ENCODE data around the gene LCT.
"Not testable (repeated sequence)": the region's sequence is repeated elsewhere in the genome, so short reads cannot be mapped to it uniquely, and the experiment has no call there.

The LCT gene

DNA sequence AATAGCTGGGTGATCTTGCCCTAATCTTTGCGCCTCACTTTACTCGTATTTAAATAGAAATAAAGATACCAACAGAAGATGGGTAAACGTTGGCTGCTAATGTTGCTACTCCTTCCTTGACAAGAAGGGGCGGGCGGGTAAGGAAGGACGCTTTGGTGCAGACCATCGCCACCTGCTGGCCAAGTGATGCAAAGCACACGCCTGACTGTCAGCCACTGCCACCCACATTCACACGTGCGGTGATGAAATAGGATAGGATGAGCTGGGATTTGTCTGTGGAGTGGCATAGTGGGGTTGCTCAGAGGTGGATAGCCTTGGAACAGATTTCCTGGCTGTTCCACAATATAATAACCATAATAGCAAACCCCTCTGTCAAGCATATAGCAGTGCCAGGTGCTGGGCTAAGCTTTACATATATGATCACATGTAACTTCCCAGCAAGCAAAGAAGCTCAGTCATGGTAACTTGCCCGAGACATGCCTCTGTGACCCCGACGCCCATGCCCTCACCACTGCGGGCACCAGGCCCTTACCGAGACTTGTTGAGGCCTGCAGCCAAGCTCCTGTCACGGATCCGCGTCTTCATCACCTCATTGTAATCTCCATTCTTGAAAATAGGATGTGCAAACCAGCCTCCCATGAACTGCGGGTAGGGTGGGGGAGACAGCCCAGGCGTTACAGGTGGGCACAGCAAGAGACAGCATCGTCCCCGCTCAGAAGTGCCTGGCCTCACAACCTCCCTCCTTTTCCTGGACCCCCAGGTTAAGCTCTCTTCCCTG lies 39.3 kb downstream of the LCT start:
- peak; percentile 40 for DNase-seq (ENCODE audit: low spot score)

DNA sequence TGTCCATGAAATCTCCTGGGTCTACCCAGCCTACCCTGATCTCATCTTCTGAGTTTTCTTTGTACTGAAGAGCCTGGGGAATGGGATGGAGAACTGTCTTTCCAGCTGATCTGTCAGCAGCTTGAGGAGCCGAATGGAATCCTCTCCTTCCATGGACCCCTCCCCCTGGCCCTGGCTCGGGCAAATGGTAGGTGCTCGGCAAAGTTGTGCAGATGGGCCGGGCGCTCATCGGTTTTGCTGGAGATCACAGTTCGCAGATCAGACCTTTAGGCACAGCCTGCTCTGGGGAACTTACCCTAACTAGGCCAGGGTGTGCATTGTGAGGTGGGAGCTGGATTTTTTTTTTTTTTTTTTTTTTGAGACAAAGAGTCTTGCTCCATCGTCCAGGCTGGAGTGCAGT lies 40.4 kb downstream of the LCT start:
- no peak for DNase-seq (ENCODE audit: low spot score)

GRCh38 chr2:135795641-135796040 lies 41.3 kb downstream of the LCT start:
- DNase-seq (ENCODE audit: low spot score): not testable (repeated sequence)

GRCh38 chr2:135792401-135793150 lies 44.4 kb downstream of the LCT start:
- no peak for DNase-seq (ENCODE audit: low spot score)

- no peak for DNase-seq (ENCODE audit: low spot score)
These were observed 45.4 kb downstream of the LCT start for GRCh38 chr2:135791418-135792190.

- DNase-seq (ENCODE audit: low spot score): no peak
These were observed 46.6 kb downstream of the LCT start for GRCh38 chr2:135790423-135790822.

- no peak for DNase-seq (ENCODE audit: low spot score)
These were observed 50.2 kb downstream of the LCT start for GRCh38 chr2:135786823-135787222.

DNA sequence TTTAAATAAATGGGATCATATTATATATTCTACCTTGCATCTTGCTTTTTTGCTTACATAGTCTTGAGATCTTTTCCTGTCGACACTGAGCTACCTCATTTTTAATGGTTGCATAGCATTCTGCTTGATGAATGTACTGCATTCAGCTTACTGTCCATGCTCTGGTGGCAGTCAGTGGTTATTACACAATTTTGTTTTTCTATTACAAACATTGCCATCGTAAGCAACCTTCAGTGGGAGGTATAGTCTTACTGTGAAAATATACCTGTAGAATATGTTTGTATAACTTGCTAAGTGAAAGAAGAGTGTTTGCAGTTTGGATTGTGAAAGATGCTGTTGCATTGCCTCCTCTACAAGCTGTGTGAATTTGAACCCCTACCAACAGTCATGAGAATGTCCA lies 52.0 kb downstream of the LCT start:
- no peak for DNase-seq (ENCODE audit: low spot score)

- DNase-seq (ENCODE audit: low spot score): no peak
These were observed 53.5 kb downstream of the LCT start for GRCh38 chr2:135783439-135783838.

DNA sequence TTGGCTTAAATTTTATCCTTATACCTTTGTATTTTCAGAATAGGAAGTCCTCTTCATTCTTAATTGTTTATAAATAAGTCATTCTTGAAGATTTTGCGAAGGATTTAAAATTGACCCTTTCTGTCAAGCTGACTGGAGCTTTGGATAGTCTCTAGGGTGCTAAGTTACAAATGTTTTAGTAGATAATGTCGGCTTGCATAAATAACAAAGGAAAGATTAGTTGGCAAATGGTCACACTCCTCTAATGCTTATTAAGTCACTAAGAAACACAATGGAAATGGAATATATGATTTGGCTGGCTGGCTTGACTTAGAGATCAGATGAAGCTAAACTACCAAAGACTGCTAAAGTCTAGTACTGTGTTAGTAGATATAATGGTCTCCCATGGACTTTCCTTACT lies 54.8 kb downstream of the LCT start:
- no peak for DNase-seq (ENCODE audit: low spot score)

GRCh38 chr2:135776367-135776766 lies 60.6 kb downstream of the LCT start:
- DNase-seq (ENCODE audit: low spot score): no peak

DNA sequence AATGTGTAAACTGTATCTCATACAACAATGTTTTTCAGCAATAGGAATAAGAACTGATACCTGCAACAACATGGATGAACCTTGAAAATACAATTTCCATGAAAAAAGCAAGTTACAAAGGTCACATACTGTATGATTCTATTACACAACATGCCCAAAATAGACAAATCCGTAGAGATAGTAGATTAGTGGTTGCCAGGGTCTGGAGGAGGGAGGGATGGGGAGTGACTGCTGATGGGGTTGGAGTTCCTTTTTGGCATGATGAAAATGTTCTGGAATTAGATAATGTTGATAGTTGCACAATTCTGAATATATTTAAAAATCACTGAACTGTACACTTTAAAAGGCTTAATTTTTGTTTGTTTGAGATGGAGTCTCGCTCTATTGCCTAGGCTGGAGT lies 61.6 kb downstream of the LCT start:
- no peak for DNase-seq (ENCODE audit: low spot score)

DNA sequence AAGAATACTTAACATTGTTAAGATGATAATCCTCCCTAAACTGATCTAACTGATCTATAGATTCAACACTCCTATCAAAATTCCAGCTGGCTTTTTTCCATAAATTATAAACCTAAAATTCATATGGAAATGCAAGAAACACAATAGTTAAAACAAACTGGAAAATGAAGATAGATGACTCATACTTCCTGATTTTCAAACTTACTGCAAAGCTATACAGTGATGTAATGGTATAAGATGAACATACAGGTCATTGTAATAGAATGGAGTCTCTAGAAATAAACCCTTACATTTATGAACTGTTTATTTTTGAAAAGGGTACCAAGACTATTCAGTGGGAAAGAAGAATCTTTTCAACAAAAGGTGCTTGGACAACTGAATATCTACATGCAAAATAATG lies 63.1 kb downstream of the LCT start:
- DNase-seq (ENCODE audit: low spot score): no peak

DNA sequence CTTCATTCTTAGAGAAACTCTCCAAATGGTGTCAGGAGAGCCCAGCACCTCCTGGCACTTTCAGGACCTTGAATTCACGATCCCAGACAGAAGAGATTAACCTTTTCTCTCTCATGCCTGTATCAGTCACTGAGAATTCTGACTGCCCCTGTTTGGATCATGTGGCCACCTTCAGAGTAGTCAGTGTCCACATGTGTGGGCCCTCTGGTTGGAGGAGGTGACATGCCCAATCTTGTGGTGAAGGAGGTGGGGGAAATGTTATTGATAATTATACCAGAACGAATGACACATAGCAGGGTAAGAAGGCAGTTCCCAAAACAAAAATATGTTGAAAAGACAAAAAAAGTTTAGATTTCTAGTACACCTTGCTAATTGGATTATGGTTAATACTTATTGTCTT lies 63.7 kb downstream of the LCT start:
- no peak for DNase-seq (ENCODE audit: low spot score)

DNA sequence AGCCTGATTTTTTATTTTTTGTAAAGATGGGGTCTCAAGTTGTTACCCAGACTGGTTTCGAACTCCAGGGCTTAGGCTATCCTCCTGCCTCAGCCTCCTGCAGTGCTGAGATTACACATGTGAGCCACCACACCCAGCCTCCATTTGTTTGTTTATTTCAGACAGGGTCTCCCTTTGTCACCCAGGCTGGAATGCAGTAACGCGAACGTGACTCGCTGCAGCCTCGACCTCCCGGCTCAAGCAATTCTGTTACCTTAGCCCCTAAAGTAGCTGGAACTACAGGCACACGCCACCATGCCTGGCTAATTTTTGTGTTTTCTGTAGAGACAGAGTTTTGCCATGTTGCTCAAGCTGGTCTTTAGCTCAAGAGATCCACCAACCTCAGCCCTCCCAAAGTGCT lies 68.1 kb downstream of the LCT start:
- DNase-seq (ENCODE audit: low spot score): no peak

- DNase-seq (ENCODE audit: low spot score): no peak
These were observed 74.5 kb downstream of the LCT start for GRCh38 chr2:135762530-135762929.

DNA sequence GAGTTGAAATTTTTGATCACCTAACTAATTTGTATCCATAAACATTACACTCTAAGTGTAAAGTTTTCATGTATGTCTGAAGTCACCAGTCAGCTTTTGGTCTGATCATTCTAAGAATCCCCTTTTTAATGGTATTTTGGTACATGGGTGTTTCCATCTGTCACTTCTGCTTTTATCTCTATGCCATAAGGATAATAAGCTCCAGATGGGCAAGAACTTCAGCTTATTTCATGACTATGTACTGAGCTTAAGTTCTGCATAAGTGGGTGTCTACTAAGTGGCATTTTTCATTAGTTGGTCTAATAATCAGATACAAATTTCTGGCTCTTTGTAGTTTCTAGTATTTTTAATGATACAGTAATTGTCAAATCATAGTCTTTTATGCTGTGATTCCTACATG lies 75.0 kb downstream of the LCT start:
- no peak for DNase-seq (ENCODE audit: low spot score)

DNA sequence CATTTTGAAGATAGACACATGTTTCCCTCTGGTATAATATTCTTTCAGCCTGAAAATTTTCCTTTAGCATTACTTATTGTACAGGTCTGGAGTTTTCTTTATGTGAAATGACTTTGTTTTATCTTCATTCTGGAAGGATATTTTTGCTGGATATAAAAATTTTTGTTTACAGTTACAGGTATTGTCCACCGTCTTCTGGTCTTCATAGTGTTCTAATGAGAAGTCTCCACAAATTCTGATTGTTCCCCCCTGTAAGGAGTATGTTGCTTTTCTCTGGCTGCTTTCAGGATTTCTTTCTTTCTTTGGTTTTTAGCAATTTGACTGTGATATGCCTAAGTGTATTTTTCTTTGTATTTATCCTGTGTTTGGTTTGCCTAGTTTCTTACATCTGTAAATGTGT lies 80.3 kb downstream of the LCT start:
- DNase-seq (ENCODE audit: low spot score): no peak

- DNase-seq (ENCODE audit: low spot score): no peak
These were observed 81.4 kb downstream of the LCT start for GRCh38 chr2:135755573-135755972.

GRCh38 chr2:135745545-135745944 lies 91.4 kb downstream of the LCT start:
- DNase-seq (ENCODE audit: low spot score): no peak

GRCh38 chr2:135744760-135745314 lies 92.1 kb downstream of the LCT start:
- DNase-seq (ENCODE audit: low spot score): no peak

DNA sequence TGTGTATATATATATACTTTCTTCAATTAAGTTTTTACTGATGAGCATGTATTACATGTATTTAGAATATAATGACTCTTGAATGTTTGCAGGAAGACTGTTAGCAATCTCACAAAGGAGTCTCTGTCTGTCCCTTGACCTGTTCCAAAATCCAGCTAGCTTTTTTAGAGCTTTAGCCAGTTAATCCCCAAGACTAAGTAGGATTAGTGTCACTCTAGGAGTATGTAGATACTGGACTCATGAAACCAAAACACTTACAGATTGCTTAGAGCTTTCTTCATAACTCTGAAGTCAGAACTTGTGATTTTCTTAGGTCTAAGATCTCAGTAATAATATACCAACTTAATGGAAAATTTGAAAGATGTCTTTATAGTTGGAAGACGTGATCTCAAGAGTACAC lies 93.1 kb downstream of the LCT start:
- no peak for DNase-seq (ENCODE audit: low spot score)

GRCh38 chr2:135742325-135742757 lies 94.6 kb downstream of the LCT start:
- DNase-seq (ENCODE audit: low spot score): peak; percentile 38
